Loucy (cell line): ENCODE measurements around the gene INHBC.
"Not testable (repeated sequence)": the region's sequence is repeated elsewhere in the genome, so short reads cannot be mapped to it uniquely, and the experiment has no call there.

Experiments
- H2AFZ ChIP-seq: fragments of 200-600 bp; sonication (generic); 2 replicates; pipeline ENCODE4 v1.6.0; 2016; ENCODE audit warnings: antibody characterized with exemption, mild to moderate bottlenecking, low read length, moderate library complexity
- H3F3A ChIP-seq: fragments of 200-600 bp; 2 replicates; pipeline ENCODE4 v1.6.0; 2016; ENCODE audit warnings: antibody characterized with exemption, low read depth, mild to moderate bottlenecking
- H3K27me3 ChIP-seq: fragments of 200-600 bp; sonication (generic); 2 replicates; pipeline ENCODE4 v1.6.1; 2014; ENCODE audit warnings: low read length, mild to moderate bottlenecking; ENCODE audit not compliant: insufficient read depth, poor library complexity, severe bottlenecking
- H3K36me3 ChIP-seq: fragments of 200-600 bp; sonication (generic); 2 replicates; pipeline ENCODE4 v1.6.1; 2016; ENCODE audit warnings: low read length; ENCODE audit not compliant: insufficient read depth
- H3K4me1 ChIP-seq: fragments of 200-600 bp; sonication (generic); 2 replicates; pipeline ENCODE4 v1.5.1; 2014; ENCODE audit warnings: low read length, mild to moderate bottlenecking; ENCODE audit not compliant: insufficient read depth, poor library complexity, severe bottlenecking
- H3K4me2 ChIP-seq: fragments of 200-600 bp; sonication (generic); 2 replicates; pipeline ENCODE4 v1.6.0; 2014; ENCODE audit warnings: antibody characterized with exemption, low read length, low read depth, mild to moderate bottlenecking; ENCODE audit not compliant: poor library complexity, severe bottlenecking
- H3K4me3 ChIP-seq: fragments of 200-600 bp; sonication (generic); 2 replicates; pipeline ENCODE4 v1.5.1; 2014; ENCODE audit warnings: low read length, mild to moderate bottlenecking, mixed read lengths; ENCODE audit not compliant: poor library complexity, severe bottlenecking
- H3K79me2 ChIP-seq: fragments of 200-600 bp; sonication (generic); 2 replicates; pipeline ENCODE4 v1.6.1; 2014; ENCODE audit warnings: low read length; ENCODE audit not compliant: insufficient read depth
- H3K9ac ChIP-seq: fragments of 200-600 bp; sonication (generic); 2 replicates; pipeline ENCODE4 v1.6.0; 2014; ENCODE audit warnings: mild to moderate bottlenecking, low read depth, low read length, moderate library complexity; ENCODE audit not compliant: poor library complexity, severe bottlenecking
- H3K9me2 ChIP-seq: fragments of 200-600 bp; sonication (generic); replicated peaks from 2 replicates; pipeline ENCODE4 v1.6.1; 2016; ENCODE audit warnings: low read depth, low read length, mixed read lengths
- H3K9me3 ChIP-seq: fragments of 200-600 bp; sonication (generic); 2 replicates; pipeline ENCODE4 v1.6.1; 2014; ENCODE audit warnings: mild to moderate bottlenecking, antibody characterized with exemption, low read length, low read depth; ENCODE audit not compliant: insufficient read depth
- H4K20me1 ChIP-seq: fragments of 200-600 bp; sonication (generic); 2 replicates; pipeline ENCODE4 v1.6.0; 2014; ENCODE audit warnings: antibody characterized with exemption, low read length, mild to moderate bottlenecking; ENCODE audit not compliant: insufficient read depth, poor library complexity, severe bottlenecking
- CTCF ChIP-seq: fragments of 200-600 bp; sonication (generic); conservative IDR thresholded peaks from 2 replicates; pipeline ENCODE4 v1.5.1; 2014; ENCODE audit warnings: mild to moderate bottlenecking, antibody characterized with exemption, low read length
- EZH2phosphoT487 ChIP-seq: fragments of 200-600 bp; IDR thresholded peaks from 2 replicates; pipeline ENCODE4 v1.6.1; 2018; ENCODE audit warnings: antibody characterized with exemption, mild to moderate bottlenecking, moderate library complexity, borderline replicate concordance

The INHBC gene

GRCh38 chr12:57395121-57395520 lies 39.5 kb upstream of the INHBC start:
- Histone ChIP-seq H3K36me3 (peaks cover 12% of the 10 kb centered on the region; the same call in 1 of the 2 replicates), H4K20me1 (no peaks in the 10 kb centered on the region), H3K9me3 (no peaks in the 10 kb centered on the region), H3K4me1 (no peaks in the 10 kb centered on the region), H2AFZ (no peak overlapping the region), H3K9ac (no peak overlapping the region), H3F3A (no peaks in the 10 kb centered on the region), H3K4me3 (no peak overlapping the region), H3K4me2 (no peak overlapping the region), H3K27me3 (no peaks in the 10 kb centered on the region), H3K9me2 (no peaks in the 10 kb centered on the region), H3K79me2 (no peaks in the 10 kb centered on the region)
- TF ChIP-seq CTCF (no peak), EZH2phosphoT487 (no peak)

- TF ChIP-seq CTCF (no peak; the same call in 1 of the 2 replicates), EZH2phosphoT487 (no peak)
- H3K9me2 ChIP-seq = no peaks in the 10 kb centered on the region
- H3F3A ChIP-seq = no peaks in the 10 kb centered on the region
- H3K9me3 ChIP-seq = no peaks in the 10 kb centered on the region
- no peak overlapping the region for H3K4me3 ChIP-seq
- H4K20me1 ChIP-seq = no peaks in the 10 kb centered on the region
- H3K79me2 ChIP-seq = no peaks in the 10 kb centered on the region
- H2AFZ ChIP-seq = no peak overlapping the region
- no peaks in the 10 kb centered on the region for H3K4me1 ChIP-seq
- peaks cover 12% of the 10 kb centered on the region; the same call in 1 of the 2 replicates for H3K36me3 ChIP-seq
- H3K4me2 ChIP-seq = no peak overlapping the region
- no peak overlapping the region for H3K9ac ChIP-seq
- H3K27me3 ChIP-seq = no peaks in the 10 kb centered on the region
Measured at GRCh38 chr12:57397441-57397840, 37.1 kb upstream of the INHBC start.

- not testable (repeated sequence) for H3K4me1 ChIP-seq, H3K4me2 ChIP-seq, H3K79me2 ChIP-seq, H3K36me3 ChIP-seq, H3K4me3 ChIP-seq, H2AFZ ChIP-seq, H3F3A ChIP-seq, H3K27me3 ChIP-seq, H3K9ac ChIP-seq, H3K9me2 ChIP-seq, H4K20me1 ChIP-seq, H3K9me3 ChIP-seq
Measured at GRCh38 chr12:57399718-57400463, 34.7 kb upstream of the INHBC start.

GRCh38 chr12:57401165-57401564 lies 33.4 kb upstream of the INHBC start:
- H3K4me1 ChIP-seq = no peaks in the 10 kb centered on the region
- H3K79me2 ChIP-seq = no peaks in the 10 kb centered on the region
- no peaks in the 10 kb centered on the region for H3K27me3 ChIP-seq
- TF ChIP-seq EZH2phosphoT487 (no peak), CTCF (no peak)
- no peaks in the 10 kb centered on the region for H3K9me3 ChIP-seq
- H3K36me3 ChIP-seq = no peaks in the 10 kb centered on the region
- no peaks in the 10 kb centered on the region for H4K20me1 ChIP-seq
- no peak overlapping the region for H3K9ac ChIP-seq
- no peaks in the 10 kb centered on the region for H3F3A ChIP-seq
- H3K9me2 ChIP-seq = no peaks in the 10 kb centered on the region
- H3K4me3 ChIP-seq = no peak overlapping the region
- no peak overlapping the region for H3K4me2 ChIP-seq
- no peak overlapping the region for H2AFZ ChIP-seq

- not testable (repeated sequence) for H3K79me2 ChIP-seq, H3K4me3 ChIP-seq, H4K20me1 ChIP-seq, H3K4me1 ChIP-seq, H3K36me3 ChIP-seq, H3K9ac ChIP-seq, H3K9me3 ChIP-seq, H3K9me2 ChIP-seq, H3K27me3 ChIP-seq, H3F3A ChIP-seq, H3K4me2 ChIP-seq, H2AFZ ChIP-seq
Measured at GRCh38 chr12:57402156-57402555, 32.4 kb upstream of the INHBC start.
